GM12864 (cell line): ENCODE measurements around the gene MISFA.
"Not testable (repeated sequence)": the region's sequence is repeated elsewhere in the genome, so short reads cannot be mapped to it uniquely, and the experiment has no call there.

Source experiments
- DNase-seq: peaks from one replicate; pipeline ENCODE4 v3.0.0-alpha.2; 2011; ENCODE audit warnings: low read depth
- H3K4me3 ChIP-seq: 2 replicates; pipeline ENCODE4 v1.5.1; 2011; ENCODE audit warnings: mild to moderate bottlenecking, low read depth, low read length, control low read depth
- TF ChIP-seq, protein P1 (sequence below): IDR thresholded peaks from 2 replicates; pipeline ENCODE4 v1.5.1; 2011; ENCODE audit warnings: low read depth, mild to moderate bottlenecking, moderate library complexity, low read length, control low read depth, inconsistent platforms; ENCODE audit errors: missing control alignments

The MISFA gene

DNA sequence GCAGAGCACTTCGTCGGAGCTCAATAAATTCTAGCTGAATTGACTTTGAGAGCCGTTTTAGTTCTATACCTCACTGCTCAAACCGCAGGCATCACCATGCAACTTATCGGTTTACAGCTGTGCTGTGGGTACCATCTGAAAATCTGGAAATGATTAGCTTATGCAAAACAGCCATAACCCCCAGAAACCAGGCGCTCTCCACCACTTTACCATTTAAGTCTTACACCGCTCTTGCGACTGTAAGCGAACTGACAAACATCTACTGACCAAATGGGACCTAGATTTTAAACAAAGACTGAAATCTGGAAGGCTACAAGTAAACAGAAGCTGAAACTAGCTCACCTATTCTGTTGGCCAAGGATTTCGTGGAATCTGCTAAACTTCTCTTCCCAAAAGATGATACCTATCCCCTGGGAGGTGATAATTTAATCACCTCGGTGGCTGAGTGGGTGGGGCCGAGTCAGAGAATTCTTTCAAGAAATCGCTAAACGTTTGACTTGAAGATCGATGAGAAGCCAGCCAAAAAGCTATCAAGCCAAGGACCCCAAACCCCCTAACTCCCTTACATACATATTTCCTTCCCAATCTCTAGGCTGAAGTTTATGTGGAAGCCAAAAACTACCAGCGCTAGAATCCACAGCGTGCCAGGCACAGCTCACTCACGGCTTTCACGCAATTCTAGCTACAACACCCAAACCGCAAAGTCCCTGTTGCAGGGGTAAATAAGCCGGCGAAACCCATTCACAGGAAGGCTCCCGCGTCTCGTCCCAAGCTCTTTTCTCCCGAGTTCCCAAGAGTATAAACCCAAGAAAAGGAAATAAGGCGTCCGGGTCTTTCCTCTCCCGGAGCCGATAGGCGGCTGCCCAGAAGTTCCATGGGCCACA is 33.9 kb downstream of the MISFA start:
- TF ChIP-seq, protein P1, sequence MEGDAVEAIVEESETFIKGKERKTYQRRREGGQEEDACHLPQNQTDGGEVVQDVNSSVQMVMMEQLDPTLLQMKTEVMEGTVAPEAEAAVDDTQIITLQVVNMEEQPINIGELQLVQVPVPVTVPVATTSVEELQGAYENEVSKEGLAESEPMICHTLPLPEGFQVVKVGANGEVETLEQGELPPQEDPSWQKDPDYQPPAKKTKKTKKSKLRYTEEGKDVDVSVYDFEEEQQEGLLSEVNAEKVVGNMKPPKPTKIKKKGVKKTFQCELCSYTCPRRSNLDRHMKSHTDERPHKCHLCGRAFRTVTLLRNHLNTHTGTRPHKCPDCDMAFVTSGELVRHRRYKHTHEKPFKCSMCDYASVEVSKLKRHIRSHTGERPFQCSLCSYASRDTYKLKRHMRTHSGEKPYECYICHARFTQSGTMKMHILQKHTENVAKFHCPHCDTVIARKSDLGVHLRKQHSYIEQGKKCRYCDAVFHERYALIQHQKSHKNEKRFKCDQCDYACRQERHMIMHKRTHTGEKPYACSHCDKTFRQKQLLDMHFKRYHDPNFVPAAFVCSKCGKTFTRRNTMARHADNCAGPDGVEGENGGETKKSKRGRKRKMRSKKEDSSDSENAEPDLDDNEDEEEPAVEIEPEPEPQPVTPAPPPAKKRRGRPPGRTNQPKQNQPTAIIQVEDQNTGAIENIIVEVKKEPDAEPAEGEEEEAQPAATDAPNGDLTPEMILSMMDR, result no peak
- peak overlapping the region; percentile 93 for H3K4me3 ChIP-seq
- DNase-seq, result peak; percentile 79

DNA sequence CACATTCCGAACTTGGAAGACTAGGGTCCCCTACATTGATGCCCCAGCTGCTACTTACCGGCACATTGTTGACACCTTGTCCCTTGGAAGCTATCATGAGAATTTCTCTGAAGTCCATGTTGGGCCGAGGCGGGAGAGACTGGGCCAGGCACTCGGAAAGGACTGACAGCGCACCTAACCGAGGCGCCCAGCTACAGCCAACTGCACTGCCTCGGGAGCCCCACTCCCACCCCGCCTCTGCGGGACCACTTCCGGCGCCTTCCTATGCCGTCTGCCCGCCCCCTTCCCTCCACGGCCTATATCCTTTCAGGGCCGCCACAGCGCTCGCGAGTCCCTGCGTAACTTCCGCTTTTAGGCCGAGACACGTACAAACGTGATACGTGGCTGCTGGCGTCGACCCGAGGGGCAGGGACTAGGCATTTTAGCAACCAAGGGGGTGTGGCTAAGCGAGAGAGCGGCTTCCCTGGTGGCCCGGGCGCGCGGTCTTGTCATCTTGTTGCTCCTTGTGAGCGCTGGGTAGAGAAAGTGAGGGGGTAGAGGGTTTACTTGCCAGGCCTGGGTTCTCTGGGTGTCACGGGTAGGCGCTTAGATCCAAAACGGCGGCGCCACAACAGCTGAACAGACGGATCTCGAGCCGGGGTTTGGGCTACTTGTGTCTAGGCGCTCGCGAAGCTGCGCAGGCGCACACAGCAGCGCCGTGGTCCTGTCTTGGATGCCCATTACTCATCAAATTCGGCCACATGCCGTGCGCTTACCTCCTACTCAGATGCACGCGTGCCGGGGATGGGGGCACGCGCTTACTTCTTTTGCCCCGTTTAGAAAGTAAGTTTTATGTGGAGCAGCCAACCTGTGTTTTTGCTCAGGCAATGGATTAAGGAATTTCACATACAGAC is 34.8 kb downstream of the MISFA start, which contains the start of gene SPTY2D1:
Gene SPTY2D1 (minus strand): TSS at position 203 of the 893 bp plus-strand sequence. CDS start 85 bp downstream, at position 118.
- TF ChIP-seq, protein P1, result peak; percentile 3
- peak within 1 kb of the TSS; percentile 93 for H3K4me3 ChIP-seq
- peak; percentile 98 for DNase-seq

DNA sequence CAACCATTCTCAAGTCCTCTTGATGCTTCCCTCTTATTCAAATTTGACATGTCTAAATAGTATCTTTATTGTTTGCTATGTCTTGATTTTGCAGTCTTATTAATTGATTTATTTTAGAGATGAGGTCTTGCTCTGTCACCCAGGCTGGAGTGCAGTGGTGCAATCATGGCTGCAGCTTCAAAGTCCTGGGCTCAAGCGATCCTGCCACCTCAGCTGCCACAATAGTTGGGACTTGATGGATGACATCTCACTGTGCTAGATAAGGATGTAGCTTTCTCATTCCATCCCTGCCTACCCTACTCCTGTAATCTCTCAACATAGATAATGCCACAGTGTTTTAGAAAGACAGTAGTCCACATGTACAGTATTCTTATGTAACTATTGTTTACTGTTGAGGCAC is 42.1 kb downstream of the MISFA start:
- TF ChIP-seq, protein P1, result no peak
- no peak overlapping the region for H3K4me3 ChIP-seq

DNA sequence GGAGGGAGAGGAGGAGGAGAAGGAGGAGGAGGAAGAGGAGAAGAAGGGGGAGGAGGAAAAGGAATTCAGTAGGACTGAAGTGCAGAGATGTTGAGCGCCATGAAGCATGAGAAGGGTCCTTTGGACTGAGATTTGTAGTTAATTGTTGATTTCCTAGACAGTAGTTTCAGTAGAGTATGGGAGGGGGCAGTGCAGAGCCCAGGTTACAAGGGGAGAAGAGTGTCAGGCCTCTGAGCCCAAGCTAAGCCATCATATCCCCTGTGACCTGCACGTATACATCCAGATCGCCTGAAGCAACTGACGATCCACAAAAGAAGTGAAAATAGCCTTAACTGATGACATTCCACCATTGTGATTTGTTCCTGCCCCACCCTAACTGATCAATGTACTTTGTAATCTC is 43.4 kb downstream of the MISFA start:
- DNase-seq, result not testable (repeated sequence)

More for the DNA sequence above, 42.1 kb downstream of the MISFA start:
- no peak for DNase-seq

DNA sequence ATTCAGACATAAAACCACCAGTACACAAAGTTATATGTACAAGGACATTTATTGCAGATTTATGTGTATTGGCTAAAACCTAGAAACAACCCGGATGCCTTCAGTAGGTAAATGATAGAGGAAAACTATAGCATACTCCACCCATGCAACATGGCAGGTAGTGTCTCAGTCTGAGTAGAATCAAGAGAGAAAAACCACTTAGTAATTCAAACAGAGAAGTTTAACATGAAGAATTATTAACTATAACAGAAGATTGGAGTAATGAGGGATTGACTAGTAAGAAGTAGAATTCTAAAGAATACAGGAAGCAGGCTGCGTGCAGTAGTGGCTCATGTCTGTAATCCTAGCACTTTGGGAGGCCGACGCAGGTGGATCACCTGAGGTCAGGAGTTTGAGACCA is 50.8 kb downstream of the MISFA start:
- no peak for DNase-seq
- no peak overlapping the region for H3K4me3 ChIP-seq
- TF ChIP-seq, protein P1, result no peak

More for the DNA sequence above, 43.4 kb downstream of the MISFA start:
- not testable (repeated sequence) for H3K4me3 ChIP-seq

DNA sequence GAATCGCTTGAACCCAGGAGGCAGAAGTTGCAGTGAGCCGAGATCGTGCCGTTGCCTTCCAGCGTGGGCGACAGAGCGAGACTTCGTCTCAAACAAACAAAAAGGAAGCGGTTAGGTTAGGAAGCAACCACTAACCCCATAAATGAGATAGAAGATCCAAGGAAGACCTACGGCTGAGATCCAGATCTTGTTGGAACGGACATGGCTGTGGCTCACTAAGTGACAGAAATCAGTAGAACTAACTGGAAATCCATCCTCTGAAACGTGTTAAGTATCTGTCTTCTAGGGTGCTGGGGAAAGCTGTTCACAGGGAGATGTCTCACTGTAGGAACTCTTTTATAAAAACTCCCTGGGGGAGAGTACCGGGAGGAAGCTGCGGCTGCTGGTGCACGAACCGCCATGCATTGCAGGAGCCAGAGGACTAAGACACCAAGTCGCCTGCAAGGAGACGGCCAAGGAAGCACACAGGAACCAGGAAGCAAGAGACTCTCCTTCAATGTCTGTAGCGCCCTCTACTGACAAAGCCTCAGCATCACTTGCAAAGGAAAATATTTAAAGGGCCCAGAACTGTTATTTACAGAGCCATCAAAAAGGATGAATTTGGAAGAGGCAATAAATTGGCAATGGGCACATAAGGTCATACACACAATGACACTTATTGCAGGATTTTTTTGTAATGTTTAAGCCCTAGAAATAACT is 51.4 kb downstream of the MISFA start:
- peak overlapping the region; percentile 17; the same call in 1 of the 2 replicates for H3K4me3 ChIP-seq
- TF ChIP-seq, protein P1, result peak; percentile 82
- peak; percentile 72 for DNase-seq
